Mesendoderm (in vitro differentiated cells): ENCODE data around the gene GFRA1.
"Not testable (repeated sequence)": the region's sequence is repeated elsewhere in the genome, so short reads cannot be mapped to it uniquely, and the experiment has no call there.

Experiments used
- DNase-seq: peaks from one replicate; pipeline ENCODE4 v3.0.0; 2013
- H2AK5ac ChIP-seq: 2 replicates; pipeline ENCODE4 v1.6.1; 2013; ENCODE audit warnings: low read length, inconsistent platforms
- H2BK120ac ChIP-seq: 2 replicates; pipeline ENCODE4 v1.6.1; 2013; ENCODE audit warnings: low read depth, mild to moderate bottlenecking, low read length, moderate library complexity, mixed read lengths
- H2BK15ac ChIP-seq: replicated peaks from 2 replicates; pipeline ENCODE4 v1.6.1; 2013; ENCODE audit warnings: low read depth, mild to moderate bottlenecking, moderate library complexity
- H2BK5ac ChIP-seq: 2 replicates; pipeline ENCODE4 v1.6.1; 2013; ENCODE audit warnings: low read length, inconsistent platforms
- H3K18ac ChIP-seq: 2 replicates; pipeline ENCODE4 v1.6.1; 2013; ENCODE audit warnings: mild to moderate bottlenecking, low read length, mixed read lengths
- H3K23ac ChIP-seq: one replicate; pipeline ENCODE4 v1.6.1; 2013; ENCODE audit warnings: low read length
- H3K27ac ChIP-seq: 2 replicates; pipeline ENCODE4 v1.5.1; 2013; ENCODE audit warnings: low read depth, mild to moderate bottlenecking, inconsistent platforms, low read length, moderate library complexity
- H3K27me3 ChIP-seq: 2 replicates; pipeline ENCODE4 v1.6.1; 2013; ENCODE audit warnings: low read length, control low read depth, mild to moderate bottlenecking, inconsistent platforms; ENCODE audit not compliant: insufficient read depth, poor library complexity
- H3K36me3 ChIP-seq: 2 replicates; pipeline ENCODE4 v1.6.1; 2013; ENCODE audit warnings: low read length, inconsistent platforms; ENCODE audit not compliant: control insufficient read depth, insufficient read depth
- H3K4ac ChIP-seq: one replicate; pipeline ENCODE4 v1.6.1; 2013; ENCODE audit warnings: low read depth, mild to moderate bottlenecking, low read length, moderate library complexity
- H3K4me1 ChIP-seq: 2 replicates; pipeline ENCODE4 v1.6.1; 2013; ENCODE audit warnings: low read depth, low read length, inconsistent platforms; ENCODE audit not compliant: control insufficient read depth
- H3K4me2 ChIP-seq: 2 replicates; pipeline ENCODE4 v1.6.1; 2013; ENCODE audit warnings: low read length
- H3K4me3 ChIP-seq: 2 replicates; pipeline ENCODE4 v1.5.1; 2013; ENCODE audit warnings: mild to moderate bottlenecking, low read length
- H3K56ac ChIP-seq: one replicate; pipeline ENCODE4 v1.6.1; 2013; ENCODE audit warnings: low read length
- H3K79me1 ChIP-seq: 2 replicates; pipeline ENCODE4 v1.6.1; 2013; ENCODE audit warnings: low read length, inconsistent platforms
- H3K79me2 ChIP-seq: 2 replicates; pipeline ENCODE4 v1.6.1; 2013; ENCODE audit warnings: mild to moderate bottlenecking, low read length; ENCODE audit not compliant: control insufficient read depth, insufficient read depth
- H3K9ac ChIP-seq: 2 replicates; pipeline ENCODE4 v1.6.1; 2013; ENCODE audit warnings: low read length, inconsistent platforms
- H4K5ac ChIP-seq: one replicate; pipeline ENCODE4 v1.6.1; 2013; ENCODE audit warnings: low read length
- H4K8ac ChIP-seq: one replicate; pipeline ENCODE4 v1.6.1; 2013; ENCODE audit warnings: low read depth, mild to moderate bottlenecking, control low read depth, low read length, moderate library complexity
- WGBS: extraction: QIAGEN DNeasy Blood & Tissue Kit; methylation state at CpG from one replicate; pipeline ENCODE4 v1.1.7; 2013; ENCODE audit warnings: low lambda C conversion rate, missing lambda C conversion rate; ENCODE audit not compliant: insufficient coverage; ENCODE audit errors: extremely low coverage; 5-methylcytosine and 5-hydroxymethylcytosine counted together

Gene GFRA1

DNA sequence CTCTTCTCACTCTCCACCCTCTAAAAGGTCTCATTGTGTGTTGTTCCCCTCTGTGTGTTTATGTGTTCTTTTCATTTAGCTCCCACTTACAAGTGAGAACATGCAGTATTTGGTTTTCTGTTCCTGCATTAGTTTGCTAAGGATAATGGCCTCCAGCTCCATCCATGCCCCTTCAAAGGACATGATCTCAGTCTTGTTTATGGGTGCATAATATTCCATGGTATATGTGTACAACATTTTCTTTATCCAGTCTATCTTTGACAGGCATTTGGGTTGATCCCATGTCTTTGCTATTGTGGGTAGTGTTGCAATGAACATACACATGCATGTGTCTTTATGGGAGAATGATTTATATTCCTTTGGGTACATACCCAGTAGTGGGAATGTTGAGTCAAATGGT lies 107.1 kb downstream of the GFRA1 start:
- H3K4ac ChIP-seq, H4K5ac ChIP-seq, H3K23ac ChIP-seq, H3K27me3 ChIP-seq, H3K4me2 ChIP-seq, H4K8ac ChIP-seq, H2AK5ac ChIP-seq, H3K4me3 ChIP-seq, H3K79me2 ChIP-seq, H3K27ac ChIP-seq, H3K79me1 ChIP-seq, H2BK120ac ChIP-seq, H3K18ac ChIP-seq, H3K56ac ChIP-seq, H3K9ac ChIP-seq, DNase-seq, H2BK5ac ChIP-seq, H3K36me3 ChIP-seq, H3K4me1 ChIP-seq, H2BK15ac ChIP-seq: not testable (repeated sequence)

GRCh38 chr10:116164291-116164690 lies 108.7 kb downstream of the GFRA1 start:
- Histone ChIP-seq H3K79me2 (no peaks in the 10 kb centered on the region), H3K36me3 (no peaks in the 10 kb centered on the region), H2BK5ac (no peak overlapping the region), H3K27ac (no peak overlapping the region), H3K9ac (no peak overlapping the region), H3K4me2 (no peak overlapping the region), H3K4ac (no peak overlapping the region), H2BK15ac (no peak overlapping the region), H2BK120ac (no peak overlapping the region), H4K8ac (no peak overlapping the region), H2AK5ac (no peak overlapping the region), H3K4me3 (no peak overlapping the region), H3K27me3 (no peaks in the 10 kb centered on the region), H4K5ac (no peak overlapping the region), H3K4me1 (no peaks in the 10 kb centered on the region), H3K23ac (no peak overlapping the region), H3K79me1 (no peaks in the 10 kb centered on the region), H3K18ac (no peak overlapping the region), H3K56ac (no peak overlapping the region)
- WGBS: no CpG with 5 or more reads among the region's 5 CpGs
- DNase-seq: no peak

GRCh38 chr10:116163333-116164131 lies 109.5 kb downstream of the GFRA1 start:
- Histone ChIP-seq H3K4me2 (no peak overlapping the region), H4K8ac (no peak overlapping the region), H3K4me1 (no peaks in the 10 kb centered on the region), H3K18ac (no peak overlapping the region), H3K4ac (no peak overlapping the region), H3K27me3 (no peaks in the 10 kb centered on the region), H3K23ac (no peak overlapping the region), H2BK5ac (no peak overlapping the region), H4K5ac (no peak overlapping the region), H3K36me3 (no peaks in the 10 kb centered on the region), H2AK5ac (no peak overlapping the region), H3K79me2 (no peaks in the 10 kb centered on the region), H3K4me3 (no peak overlapping the region), H3K9ac (no peak overlapping the region), H3K27ac (no peak overlapping the region), H3K56ac (no peak overlapping the region), H2BK15ac (no peak overlapping the region), H2BK120ac (no peak overlapping the region), H3K79me1 (no peaks in the 10 kb centered on the region)
- no peak for DNase-seq
- no CpG with 5 or more reads among the region's 18 CpGs for WGBS

GRCh38 chr10:116162851-116163250 lies 110.2 kb downstream of the GFRA1 start:
- Histone ChIP-seq H3K4me3 (no peak overlapping the region), H3K4me2 (no peak overlapping the region), H3K36me3 (no peaks in the 10 kb centered on the region), H4K8ac (no peak overlapping the region), H3K4me1 (no peaks in the 10 kb centered on the region), H3K27me3 (no peaks in the 10 kb centered on the region), H3K79me1 (no peaks in the 10 kb centered on the region), H3K27ac (no peak overlapping the region), H3K9ac (no peak overlapping the region), H2BK120ac (no peak overlapping the region), H3K79me2 (no peaks in the 10 kb centered on the region), H2BK15ac (no peak overlapping the region), H3K18ac (no peak overlapping the region), H3K23ac (no peak overlapping the region), H4K5ac (no peak overlapping the region), H3K56ac (no peak overlapping the region), H2BK5ac (no peak overlapping the region), H2AK5ac (no peak overlapping the region), H3K4ac (no peak overlapping the region)
- no peak for DNase-seq
- WGBS: no CpG with 5 or more reads among the region's 4 CpGs

GRCh38 chr10:116160271-116160670 lies 112.7 kb downstream of the GFRA1 start:
- Histone ChIP-seq H3K23ac (no peak overlapping the region), H3K27ac (no peak overlapping the region), H4K8ac (no peak overlapping the region), H2BK15ac (no peak overlapping the region), H3K36me3 (no peaks in the 10 kb centered on the region), H4K5ac (no peak overlapping the region), H2BK120ac (no peak overlapping the region), H3K56ac (no peak overlapping the region), H3K4me1 (no peaks in the 10 kb centered on the region), H2AK5ac (no peak overlapping the region), H3K79me1 (no peaks in the 10 kb centered on the region), H3K9ac (no peak overlapping the region), H3K27me3 (no peaks in the 10 kb centered on the region), H3K4me3 (no peak overlapping the region), H3K4ac (no peak overlapping the region), H3K18ac (no peak overlapping the region), H3K79me2 (no peaks in the 10 kb centered on the region), H2BK5ac (no peak overlapping the region), H3K4me2 (no peak overlapping the region)
- no CpG with 5 or more reads among the region's 2 CpGs for WGBS
- DNase-seq: no peak

DNA sequence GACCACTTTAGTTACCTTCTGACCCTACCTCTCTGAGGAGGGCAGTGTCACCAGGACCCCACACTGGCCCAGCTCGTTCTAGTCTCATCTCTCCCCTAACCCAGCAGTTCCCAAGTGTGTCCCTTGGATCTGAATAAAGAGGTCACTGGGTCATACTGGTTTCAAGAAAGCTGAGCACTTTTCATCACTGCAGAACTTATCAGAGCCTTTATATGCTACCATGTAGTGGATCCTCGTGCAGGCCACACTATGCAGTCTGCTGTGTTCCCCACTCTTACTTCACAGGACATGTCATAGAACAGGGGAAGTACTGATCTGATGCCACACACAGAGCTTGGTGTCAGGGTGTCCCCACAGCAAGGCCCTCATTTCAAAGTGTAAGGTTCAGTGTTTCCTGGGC lies 113.8 kb downstream of the GFRA1 start:
- H4K8ac ChIP-seq: no peak overlapping the region
- H2AK5ac ChIP-seq: no peak overlapping the region
- H3K27me3 ChIP-seq: no peaks in the 10 kb centered on the region
- no peak for DNase-seq
- H3K4me2 ChIP-seq: no peak overlapping the region
- no peak overlapping the region for H4K5ac ChIP-seq
- H3K27ac ChIP-seq: no peak overlapping the region
- no peak overlapping the region for H3K9ac ChIP-seq
- no peak overlapping the region for H2BK5ac ChIP-seq
- H2BK15ac ChIP-seq: no peak overlapping the region
- no peaks in the 10 kb centered on the region for H3K4me1 ChIP-seq
- H3K79me1 ChIP-seq: no peaks in the 10 kb centered on the region
- H3K79me2 ChIP-seq: no peaks in the 10 kb centered on the region
- H3K18ac ChIP-seq: no peak overlapping the region
- no peaks in the 10 kb centered on the region for H3K36me3 ChIP-seq
- no peak overlapping the region for H3K56ac ChIP-seq
- no peak overlapping the region for H2BK120ac ChIP-seq
- H3K23ac ChIP-seq: no peak overlapping the region
- H3K4ac ChIP-seq: no peak overlapping the region
- H3K4me3 ChIP-seq: no peak overlapping the region
- WGBS: no CpG with 5 or more reads among the region's 2 CpGs
